ENCODE measurements around the gene TRAF3IP3.

The TRAF3IP3 gene

DNA sequence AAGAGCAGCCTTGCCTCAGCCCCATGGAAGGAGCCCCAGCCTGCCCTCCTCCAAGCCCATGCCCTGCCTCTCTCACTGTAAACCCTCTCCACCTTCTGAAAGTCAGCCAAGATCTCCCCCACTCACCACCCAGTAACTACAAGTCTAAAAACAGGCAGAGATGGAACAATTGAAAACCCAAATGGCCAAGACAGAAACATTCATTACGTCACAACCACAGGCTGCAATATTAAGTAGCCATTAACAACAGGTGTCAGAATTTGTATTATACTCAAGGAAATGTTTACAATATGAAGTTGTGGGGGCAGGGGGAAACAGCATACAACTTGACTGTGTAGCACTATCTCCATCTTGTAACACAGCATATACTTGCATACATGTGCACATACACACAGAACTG is 47.7 kb downstream of the TRAF3IP3 start:
- no peak for DNase-seq

DNA sequence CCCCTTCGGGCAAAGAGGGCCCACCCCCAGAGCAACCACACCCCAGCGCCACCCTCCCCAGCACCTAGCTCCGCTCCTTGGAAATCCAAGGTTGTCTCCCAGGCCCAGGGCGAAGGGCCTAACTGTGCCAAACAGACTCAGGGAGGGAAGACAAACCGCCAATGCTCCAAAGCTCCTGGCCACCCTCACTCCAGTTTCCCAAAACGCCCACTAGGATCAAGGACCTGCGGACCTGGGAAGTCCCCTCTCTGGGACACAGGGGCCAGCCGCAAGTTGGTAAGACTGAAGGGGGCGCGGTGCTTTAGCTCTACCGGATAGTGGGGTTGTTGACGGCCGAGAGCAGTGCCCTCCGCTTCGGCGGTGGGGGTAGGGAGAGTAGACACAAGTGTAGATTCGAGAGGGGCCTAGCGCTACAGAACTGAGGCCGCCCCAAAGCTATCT is 49.5 kb downstream of the TRAF3IP3 start:
- DNase-seq: no peak

DNA sequence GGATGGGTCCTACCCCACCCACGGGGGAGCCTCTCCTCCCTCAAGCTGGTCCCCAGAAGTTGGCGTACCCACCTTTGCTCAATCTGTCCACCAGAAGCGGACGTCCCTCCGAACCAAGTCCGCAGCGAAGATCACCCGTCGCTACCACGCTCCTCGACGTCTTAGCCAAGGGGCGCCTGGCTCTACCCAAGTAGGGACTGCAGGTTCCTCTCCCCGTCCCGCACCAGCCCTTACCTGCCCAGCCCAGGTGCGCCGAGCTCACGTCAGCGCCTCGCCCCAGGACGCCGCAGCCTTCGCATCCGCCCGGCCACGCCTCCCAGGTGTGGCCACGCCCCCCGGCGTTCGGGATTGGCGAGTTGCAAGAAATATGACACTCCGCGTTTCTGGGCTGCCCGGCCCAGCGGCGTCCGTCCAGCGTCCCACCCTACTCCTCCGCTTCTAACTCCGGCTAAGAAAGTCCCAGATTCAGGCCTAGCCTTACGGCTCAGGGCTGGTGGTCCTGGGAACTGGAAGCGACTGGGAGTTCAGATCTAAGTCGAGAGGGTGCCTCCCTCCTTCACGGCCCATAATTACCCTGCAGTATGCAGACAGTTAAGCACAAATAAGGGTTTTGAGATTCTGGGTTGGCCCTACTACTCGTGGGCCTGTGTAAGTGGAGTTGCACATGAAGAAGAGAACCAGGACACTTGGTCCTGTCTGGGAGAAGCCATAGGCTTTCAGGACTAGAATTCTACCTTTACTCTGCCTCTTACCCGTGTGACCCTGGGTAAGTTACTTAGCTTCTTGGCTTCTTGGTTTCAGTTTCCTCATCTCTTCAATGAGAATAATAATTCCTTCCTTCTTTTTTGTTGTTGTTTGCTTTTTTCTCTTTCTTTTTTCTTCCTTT is 50.3 kb downstream of the TRAF3IP3 start, which contains the start of gene IRF6:
Gene IRF6, minus strand, starts transcription at position 268 of the 886 bp plus-strand sequence. CDS start 4,729 bp downstream, outside the sequence.
- DNase-seq: peak; percentile 22

DNA sequence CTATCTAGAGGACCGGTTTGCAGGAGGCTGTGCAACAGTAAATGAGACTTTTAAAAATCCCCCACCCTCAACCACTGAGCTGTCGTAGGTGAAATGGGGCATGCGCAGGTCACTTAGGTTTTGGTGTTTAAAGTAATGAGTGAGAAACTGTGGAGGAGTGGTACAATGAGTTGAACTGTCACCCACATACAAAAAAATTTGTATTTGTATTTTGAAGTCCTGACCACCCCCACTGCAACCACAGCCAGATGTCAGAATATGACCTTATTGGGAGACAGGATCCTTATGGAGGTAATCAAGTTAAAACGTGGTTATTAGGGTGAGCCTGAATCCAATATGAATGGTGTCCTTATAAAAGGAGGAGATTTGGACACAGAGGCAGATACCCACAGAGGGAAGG is 51.7 kb downstream of the TRAF3IP3 start:
- no peak for DNase-seq

DNA sequence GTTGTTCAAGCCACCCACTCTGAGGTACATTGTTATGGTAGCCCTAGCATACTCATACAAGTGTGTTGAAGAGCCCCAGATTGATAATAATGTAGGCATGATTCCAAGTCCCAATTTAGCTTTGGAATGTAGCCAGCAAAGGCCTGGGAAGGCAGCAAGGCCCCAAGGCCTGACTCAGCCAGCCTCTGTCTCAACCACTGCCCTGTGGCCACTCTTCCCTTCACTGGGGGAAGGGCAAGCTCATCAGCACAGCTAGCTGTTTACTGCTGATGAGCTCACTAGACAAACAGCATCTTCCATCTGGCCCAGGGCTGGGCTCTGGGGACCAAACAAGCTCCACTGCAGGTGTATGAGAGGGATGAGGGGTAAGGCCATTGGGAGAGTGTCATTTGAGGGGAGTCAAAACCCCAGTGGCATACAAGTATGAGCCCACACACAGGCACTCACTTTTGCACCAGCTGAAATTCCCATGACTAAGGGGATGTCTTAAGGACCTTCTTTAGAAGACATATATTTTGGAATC is 52.3 kb downstream of the TRAF3IP3 start:
- DNase-seq: no peak

DNA sequence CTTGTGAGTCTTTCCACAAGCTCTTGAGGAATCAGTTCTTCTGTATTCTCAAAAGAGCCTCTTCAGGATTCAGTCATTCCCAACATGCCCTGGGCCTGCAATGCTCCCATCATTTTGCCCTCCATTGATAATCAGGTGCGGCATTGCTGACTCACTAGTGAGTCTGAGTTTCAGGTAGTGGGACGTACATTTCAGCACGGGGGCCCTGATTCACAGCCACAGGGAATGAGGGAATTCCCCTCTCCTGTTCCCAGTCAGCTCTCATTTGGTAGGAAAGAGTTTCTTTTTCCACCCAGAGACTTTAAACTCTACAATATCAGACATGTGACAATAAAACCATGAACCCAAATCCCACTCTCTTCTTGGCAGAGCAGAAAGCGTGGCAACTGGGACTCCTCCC is 53.8 kb downstream of the TRAF3IP3 start:
- DNase-seq: no peak

DNA sequence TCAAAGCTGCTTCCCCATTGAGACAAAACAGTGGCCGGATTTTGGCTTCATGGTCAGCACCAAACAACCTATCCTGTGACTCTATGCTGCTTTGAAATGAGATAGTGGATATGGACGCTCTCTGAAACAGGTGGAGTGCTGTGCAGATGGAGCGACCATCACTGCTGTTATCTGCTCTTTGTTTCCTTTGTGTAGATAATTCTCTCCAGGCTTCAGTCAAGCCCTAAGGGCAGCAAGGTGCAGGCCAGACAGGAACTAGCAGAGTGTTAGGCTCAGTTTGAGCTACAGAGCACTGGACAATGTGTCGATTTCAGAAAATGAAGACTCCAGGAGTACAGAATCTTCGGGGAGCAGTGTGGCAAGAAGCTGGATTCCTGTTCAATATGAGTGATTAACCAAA is 54.9 kb downstream of the TRAF3IP3 start:
- no peak for DNase-seq

DNA sequence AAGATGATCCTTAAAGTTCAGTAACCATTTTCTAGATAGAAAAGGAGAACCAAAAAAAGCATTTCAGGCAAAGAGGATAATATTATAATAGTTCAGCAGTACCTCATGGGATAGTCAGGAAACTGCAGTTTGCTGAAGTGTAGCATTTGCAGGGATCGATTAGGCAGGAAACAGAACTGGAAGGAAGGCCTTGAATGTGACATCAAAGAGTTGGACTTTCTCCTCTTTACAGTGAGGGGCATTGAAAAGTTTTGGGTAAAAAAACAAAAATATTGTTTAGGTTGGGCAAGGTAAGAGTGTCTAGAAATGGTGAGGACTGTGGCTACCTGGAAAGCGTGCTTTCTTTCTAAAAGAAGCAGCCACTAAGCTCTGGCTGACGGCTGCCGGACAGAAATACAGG is 58.0 kb downstream of the TRAF3IP3 start:
- DNase-seq: no peak

DNA sequence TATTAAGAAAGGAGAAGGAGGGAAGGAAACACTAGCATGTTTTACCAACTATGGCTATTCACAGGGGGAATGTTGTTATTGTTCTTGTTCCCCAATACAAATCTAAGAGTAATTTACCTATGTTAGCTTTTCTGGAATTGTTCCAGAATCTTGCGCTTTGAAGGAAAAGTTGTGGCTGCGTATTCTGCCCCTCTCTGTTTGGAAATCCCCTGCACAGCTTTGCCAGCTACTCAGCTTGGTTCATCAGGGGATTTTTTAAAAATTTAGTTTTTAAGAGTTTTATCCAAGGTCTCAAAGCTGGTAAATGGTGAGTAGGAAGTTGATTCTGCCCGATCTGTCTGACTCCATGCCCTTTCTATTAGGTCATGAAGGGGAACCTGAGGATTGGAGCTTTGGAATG is 59.6 kb downstream of the TRAF3IP3 start:
- DNase-seq: no peak

DNA sequence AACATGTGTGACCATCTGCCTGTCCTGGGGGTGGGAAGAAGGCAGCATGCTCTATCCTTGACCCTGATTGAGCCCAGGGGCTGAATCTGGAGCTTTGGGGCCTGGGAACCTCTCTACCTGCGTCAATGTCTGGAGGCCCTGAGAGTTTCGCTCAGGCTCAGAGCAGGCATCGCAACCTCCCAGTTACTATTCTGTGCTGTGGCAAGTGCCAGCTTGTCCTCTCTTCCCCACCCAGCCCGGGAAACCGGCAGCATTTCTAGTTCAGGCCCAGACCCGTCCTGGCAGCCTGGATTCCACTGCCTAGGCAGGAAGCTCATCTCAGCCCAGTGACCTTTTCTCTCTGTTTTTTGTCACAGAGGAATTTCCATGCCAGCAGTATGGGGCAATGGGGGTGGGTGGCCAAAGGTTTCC is 60.1 kb downstream of the TRAF3IP3 start:
- no peak for DNase-seq

DNA sequence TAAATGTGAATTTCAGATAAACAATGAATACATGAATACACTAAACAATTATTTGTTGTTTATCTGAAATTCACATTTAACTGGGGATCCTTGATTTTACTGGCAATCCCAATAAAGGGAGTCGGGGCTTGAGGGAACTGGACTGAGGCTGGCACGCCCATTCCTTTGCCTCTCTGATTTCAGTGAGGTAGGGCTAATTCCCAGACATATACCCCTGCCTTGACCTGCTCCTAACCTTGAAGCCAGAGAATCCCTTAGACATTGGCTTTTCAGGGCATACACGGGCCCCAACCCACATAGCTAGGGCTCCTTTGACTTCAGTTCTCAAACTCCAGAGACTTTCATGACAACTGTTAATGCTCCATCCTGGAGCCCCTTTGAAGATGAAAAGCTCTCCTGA is 61.1 kb downstream of the TRAF3IP3 start:
- DNase-seq: no peak

DNA sequence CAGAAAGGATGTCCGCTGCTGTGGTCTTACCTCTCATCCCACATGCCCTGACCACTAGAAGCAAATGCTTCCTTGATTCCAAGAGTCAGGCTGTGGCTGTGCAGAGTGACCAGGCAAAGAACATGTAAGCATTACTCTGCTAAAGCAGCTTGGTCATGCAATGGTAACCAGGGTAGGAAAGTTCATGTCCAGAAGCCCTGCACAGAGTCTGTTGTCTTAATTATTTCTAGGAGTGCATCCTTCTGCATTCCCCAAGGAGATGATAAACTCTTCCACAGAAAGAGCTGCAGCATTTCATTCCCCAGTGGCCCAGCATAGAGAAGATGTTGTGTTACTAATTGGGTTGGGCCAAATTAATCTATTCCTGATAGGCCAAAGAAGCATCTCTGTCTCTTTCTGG is 61.8 kb downstream of the TRAF3IP3 start:
- no peak for DNase-seq

DNA sequence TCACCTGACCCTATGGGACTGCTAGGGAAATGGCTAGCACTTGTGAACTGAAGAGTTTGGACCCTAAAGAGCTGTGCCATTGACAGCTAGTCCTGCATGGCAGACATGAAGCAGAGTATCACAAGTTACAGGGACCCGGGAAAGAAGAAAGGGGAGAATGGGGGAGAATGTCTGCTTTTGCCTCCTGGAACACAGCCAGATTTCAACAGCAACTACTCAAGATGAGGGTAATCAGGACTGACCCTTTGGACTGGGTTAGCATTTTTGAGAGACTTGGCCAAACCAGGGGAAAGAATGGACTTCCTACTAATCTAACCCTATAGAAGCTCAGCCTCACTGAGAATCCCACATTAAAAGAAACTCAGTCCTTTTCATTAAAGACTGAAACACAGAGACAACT is 63.2 kb downstream of the TRAF3IP3 start:
- no peak for DNase-seq

DNA sequence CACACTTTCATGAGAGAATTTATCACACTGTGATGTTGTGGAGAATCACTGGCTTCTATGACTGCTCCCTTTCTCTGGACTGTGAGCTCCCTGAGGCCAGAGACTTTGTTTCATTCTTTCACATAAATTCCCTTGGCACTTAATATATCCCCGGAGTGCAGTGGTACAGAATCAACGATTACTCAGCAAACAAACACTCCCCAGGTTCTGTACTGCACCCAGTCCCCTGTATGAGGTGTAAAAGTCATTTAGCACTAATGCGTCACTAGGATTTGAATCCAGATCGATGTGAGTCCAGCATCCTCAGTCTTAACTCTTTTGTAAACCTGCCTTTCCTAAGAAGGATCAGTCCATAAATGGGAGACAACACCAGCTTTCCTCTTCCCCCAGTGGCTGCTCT is 65.1 kb downstream of the TRAF3IP3 start:
- no peak for DNase-seq

DNA sequence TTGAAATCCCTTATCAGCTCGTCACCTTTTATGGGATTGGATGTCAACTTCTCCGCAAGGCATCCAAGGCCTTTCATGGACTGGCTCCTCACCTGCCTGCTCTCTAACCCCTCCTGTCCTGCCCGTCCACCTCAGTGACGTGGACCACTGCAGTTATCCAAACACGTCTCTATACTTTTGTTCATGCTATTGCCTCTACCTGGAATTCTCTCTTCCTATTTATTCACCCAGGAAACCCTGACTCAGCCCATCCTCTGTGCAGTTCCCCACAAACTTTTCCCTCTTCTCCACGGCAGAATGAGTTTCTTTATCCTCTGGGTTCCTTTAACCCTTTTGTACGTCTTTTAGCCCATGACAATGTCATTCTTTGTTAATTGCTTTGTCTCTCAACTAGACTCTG is 66.9 kb downstream of the TRAF3IP3 start:
- no peak for DNase-seq

DNA sequence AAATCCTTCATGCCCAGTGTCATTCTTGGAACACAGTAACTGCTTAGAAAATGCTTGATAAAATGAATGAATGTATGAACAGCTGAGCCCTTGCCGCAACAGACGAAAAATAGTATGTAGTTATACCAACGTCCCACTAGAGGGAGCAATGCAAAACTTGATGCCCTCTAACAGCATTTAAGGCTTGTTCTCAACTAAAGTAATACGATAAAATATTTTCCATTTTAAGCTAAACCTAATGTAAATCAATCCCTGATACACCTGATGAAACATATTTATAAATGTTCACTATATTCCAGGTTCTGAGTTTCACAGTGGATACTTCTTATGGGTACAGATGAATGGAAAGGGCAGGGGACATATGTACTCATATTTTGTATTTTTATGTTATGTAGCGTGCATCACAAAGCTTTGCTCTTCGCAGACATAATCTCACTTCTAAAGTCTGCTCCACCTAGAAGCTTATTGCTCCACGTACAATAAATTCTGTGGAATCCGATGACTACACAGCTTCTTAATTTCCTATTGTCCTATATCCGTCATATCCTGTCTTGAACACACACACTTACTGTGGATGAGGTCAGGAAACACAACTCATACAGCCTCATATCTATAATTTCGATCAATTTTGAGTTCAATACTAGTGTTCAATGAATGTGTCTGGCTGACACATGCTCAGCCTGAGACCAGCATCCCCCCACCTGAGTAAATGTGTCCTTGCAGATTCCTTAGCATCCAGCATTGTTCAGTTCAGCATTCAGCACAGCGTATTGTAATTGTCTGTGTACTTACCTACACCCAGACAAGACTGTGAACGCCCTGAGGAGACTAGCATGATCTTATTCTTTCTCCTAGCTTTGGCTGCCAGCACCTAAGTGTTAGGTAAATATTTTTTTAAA is 67.5 kb downstream of the TRAF3IP3 start:
- no peak for DNase-seq

DNA sequence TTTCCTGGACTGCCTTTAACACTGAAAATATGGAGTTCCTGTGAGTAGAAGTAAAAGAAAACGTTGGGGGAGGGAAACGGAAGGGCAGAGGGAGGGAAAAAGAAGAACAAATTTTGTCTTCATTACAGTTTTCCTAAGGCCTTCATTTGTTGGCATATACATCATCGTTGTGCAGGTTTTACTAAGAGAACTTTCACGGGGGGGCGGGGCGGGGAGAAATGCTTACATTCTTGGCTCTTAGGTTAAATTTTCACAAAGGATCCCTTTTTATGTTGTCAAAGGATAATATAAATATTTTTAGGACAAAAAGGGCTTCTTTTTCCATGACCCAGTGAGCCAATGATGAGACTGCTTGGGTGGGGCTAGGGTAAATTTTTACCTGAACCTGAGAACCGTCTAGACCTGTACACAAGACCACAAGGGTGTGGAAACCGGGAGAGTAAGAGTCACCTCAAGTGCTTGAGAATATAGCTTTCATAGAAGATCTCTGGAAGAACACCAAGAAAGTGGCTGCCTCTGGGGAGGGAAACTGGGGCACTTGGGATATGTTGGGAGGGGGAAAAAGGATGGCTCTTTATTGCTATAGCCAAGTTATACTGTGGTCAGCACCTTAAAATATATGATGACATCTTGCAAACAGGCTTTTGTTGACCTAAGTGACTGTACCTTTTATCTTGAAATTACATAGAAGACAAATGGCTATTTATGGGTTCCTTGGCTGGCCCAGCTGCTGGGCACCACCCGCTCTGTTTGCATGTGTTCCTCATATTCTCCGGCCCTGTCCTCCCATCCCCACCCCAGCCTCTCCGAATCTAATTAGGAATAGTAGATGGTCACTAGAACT is 70.0 kb downstream of the TRAF3IP3 start:
- no peak for DNase-seq

DNA sequence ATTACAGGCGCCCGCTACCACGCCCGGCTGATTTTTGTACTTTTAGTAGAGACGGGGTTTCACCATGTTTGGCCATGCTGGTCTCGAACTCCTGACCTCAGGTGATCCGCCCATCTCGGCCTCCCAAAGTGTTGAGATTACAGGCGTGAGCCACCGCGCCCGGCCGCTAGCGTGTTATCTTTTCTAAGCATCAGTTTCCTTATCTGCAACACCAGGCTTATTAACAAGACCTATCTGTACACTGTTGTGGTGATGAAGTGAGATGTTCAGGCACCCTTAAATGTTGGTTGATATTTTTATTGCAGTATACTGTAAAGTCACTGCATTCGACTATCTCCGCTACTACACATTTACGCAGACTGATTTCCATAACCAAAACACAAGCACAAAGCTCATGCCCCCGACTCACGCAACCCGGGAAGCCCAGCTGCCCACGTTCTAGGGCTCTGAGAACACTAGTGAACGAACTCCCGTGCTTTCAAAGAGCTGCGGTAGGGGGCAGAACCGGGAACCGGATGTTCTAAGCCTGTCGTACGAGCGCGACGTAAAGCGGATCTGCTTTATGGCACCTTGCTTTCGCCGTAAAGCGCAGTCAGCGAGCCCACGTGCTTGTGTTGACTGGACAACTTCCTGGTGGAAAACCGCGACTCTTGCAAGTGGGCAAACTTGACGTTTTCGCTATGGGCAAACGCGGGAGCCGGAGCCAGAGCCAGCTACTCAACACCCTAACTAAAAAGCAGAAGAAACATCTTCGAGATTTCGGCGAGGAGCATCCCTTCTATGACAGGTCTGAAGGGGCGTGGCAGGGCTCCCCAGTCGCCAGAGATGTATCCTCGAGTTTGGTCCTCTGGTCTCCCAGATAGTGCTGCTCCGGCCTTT is 71.8 kb downstream of the TRAF3IP3 start, which contains the start of gene UTP25:
Gene UTP25, plus strand, starts transcription at position 589 of the 879 bp plus-strand sequence. Its CDS starts 92 bp downstream, at position 681.
- DNase-seq: peak; percentile 61

DNA sequence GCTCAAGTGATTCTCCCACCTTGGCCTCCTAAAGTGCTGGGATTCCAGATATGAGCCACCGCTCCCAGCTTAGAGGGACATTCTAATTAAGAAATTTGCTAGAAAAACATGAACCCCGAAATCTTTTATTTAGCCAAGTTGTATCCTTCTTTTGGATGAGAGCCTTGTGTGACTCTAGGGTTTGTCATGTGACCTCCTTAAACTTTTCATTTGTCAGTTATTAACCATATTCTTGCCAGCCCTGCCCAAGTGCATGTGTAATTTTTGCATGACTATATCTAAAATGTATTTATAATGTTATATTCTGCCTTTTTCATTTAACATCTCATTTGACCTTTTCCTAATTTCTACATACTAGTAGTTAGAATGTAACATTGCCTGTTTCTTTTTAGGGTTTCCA is 73.9 kb downstream of the TRAF3IP3 start:
- no peak for DNase-seq

DNA sequence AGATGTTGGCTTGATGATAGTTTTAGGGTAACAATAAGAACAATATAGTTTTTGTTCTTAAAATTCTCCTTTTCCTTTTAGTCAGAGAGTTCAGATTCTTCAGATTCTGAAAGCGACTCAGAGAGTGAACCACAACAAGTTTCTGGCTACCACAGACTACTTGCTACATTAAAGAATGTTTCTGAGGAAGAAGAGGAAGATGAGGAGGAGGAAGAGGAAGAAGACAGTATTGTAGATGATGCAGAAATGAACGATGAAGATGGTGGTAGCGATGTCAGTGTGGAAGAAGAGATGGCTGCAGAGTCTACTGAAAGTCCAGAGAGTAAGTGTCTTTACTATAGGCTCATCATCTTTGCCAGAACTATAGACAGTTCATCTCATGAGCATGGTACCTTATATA is 74.9 kb downstream of the TRAF3IP3 start:
- no peak for DNase-seq

DNA sequence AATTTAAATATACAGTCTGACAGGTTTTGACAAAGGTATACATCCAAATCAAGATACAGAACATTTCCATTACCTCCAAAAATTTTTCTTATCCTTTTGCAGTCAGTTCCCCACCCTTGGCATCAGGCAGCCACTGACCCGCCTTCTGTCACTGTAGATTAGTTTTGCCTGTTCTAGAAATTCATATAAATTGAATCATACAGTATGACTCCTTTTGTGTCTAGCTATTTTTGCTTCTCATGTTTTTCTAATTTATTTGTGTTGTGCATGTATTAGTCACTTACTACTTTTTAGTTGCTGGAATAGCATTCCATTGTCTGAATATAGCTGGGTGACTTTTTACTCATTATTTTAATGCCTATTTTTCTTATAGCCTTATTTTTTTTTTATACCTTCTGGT is 75.8 kb downstream of the TRAF3IP3 start:
- DNase-seq: no peak
